B cell (primary cell): ENCODE measurements around the gene PGPEP1. TPM values are rescaled to one million over a fixed set of nuclear protein-coding genes. Genes with fewer than 3 reads are reported as not detected.

Experiments used
- ATAC-seq: fragments of 200-7000 bp; cut with Tn5 transposase; one replicate; pipeline ENCODE4 v1.10.0; 2021; ENCODE audit warnings: low read depth, mild to moderate bottlenecking, moderate number of reproducible peaks, moderate library complexity
- CTCF ChIA-PET: fragments of 350-600 bp; sonication (Branson Sonifier 250); formaldehyde crosslinking; loops from one replicate; lab custom pipeline; 2021; ENCODE audit warnings: antibody characterized with exemption, inconsistent platforms; lab: Charles Lee
- POLR2A ChIA-PET: fragments of 350-600 bp; sonication (Branson Sonifier 250); formaldehyde crosslinking; loops from one replicate; lab custom pipeline; 2021; ENCODE audit warnings: antibody characterized with exemption; lab: Charles Lee
- DNase-seq: peaks from one replicate; pipeline ENCODE4 v3.0.0; 2013
- H2AFZ ChIP-seq: 2 replicates; pipeline ENCODE4 v1.6.1; 2012; ENCODE audit warnings: mild to moderate bottlenecking, low read depth, low read length; ENCODE audit not compliant: insufficient read depth, poor library complexity, severe bottlenecking
- H3K27ac ChIP-seq, 2 donors: 1 replicate in 1 of 2; 2 replicates in 1 of 2; pipeline ENCODE4 v1.5.1; 2012 to 2013; ENCODE audit warnings: low read length in 2 of 2, mild to moderate bottlenecking in 2 of 2, moderate library complexity in 1 of 2
- H3K27me3 ChIP-seq, 4 experiments: fragments of 200-600 bp in 1 of 4; sonication (generic) in 1 of 4; replicated peaks in 1 of 4; 1 replicate in 2 of 4; 2 replicates in 2 of 4; pipeline versions ENCODE4 v1.6.1 to v1.7.0; 2013 to 2016; ENCODE audit warnings: low read length in 3 of 4, mild to moderate bottlenecking in 2 of 4, mixed read lengths in 1 of 4, moderate library complexity in 1 of 4; ENCODE audit not compliant: insufficient read depth in 4 of 4, control insufficient read depth in 3 of 4; ENCODE audit errors: control extremely low read depth in 1 of 4
- H3K36me3 ChIP-seq, 2 experiments: replicated peaks in 1 of 2; 1 replicate in 1 of 2; 2 replicates in 1 of 2; pipeline versions ENCODE4 v1.6.1 to v1.7.1; 2013; ENCODE audit warnings: low read length in 1 of 2; ENCODE audit not compliant: insufficient read depth in 2 of 2, control insufficient read depth in 1 of 2; ENCODE audit errors: control extremely low read depth in 1 of 2, extremely low read depth in 1 of 2
- H3K4me1 ChIP-seq, 2 donors: fragments of 200-600 bp in 1 of 2; sonication (generic) in 1 of 2; 1 replicate in 1 of 2; 2 replicates in 1 of 2; pipeline versions ENCODE4 v1.5.1 to v1.6.1; 2013 to 2017; ENCODE audit warnings: low read length in 2 of 2; ENCODE audit not compliant: control insufficient read depth in 2 of 2, insufficient read depth in 2 of 2
- H3K4me2 ChIP-seq: replicated peaks from 2 replicates; pipeline ENCODE3; 2012; ENCODE audit warnings: mild to moderate bottlenecking, low read depth, low read length; ENCODE audit not compliant: poor library complexity, severe bottlenecking
- H3K4me3 ChIP-seq, 5 experiments: fragments of 200-600 bp in 1 of 5; sonication (generic) in 1 of 5; 1 replicate in 3 of 5; 2 replicates in 2 of 5; pipeline versions ENCODE4 v1.5.1 to v1.7.0; 2011 to 2016; ENCODE audit warnings: low read length in 4 of 5, mild to moderate bottlenecking in 4 of 5, low read depth in 2 of 5, control low read depth in 1 of 5, moderate library complexity in 1 of 5; ENCODE audit not compliant: insufficient read depth in 1 of 5; ENCODE audit errors: control extremely low read depth in 1 of 5, extremely low read depth in 1 of 5
- H3K79me2 ChIP-seq: fragments of 200-600 bp; sonication (generic); one replicate; pipeline ENCODE4 v1.6.0; 2016; ENCODE audit warnings: low read length; ENCODE audit not compliant: control insufficient read depth, insufficient read depth
- H3K9ac ChIP-seq: fragments of 200-600 bp; sonication (generic); 2 replicates; pipeline ENCODE4 v1.6.1; 2017; ENCODE audit warnings: mild to moderate bottlenecking, low read length, moderate library complexity
- H3K9me3 ChIP-seq, 3 donors: one replicate each; pipeline versions ENCODE4 v1.6.1 to v1.7.1; 2013; ENCODE audit warnings: low read length in 2 of 3; ENCODE audit not compliant: control insufficient read depth in 2 of 3, insufficient read depth in 1 of 3; ENCODE audit errors: control extremely low read depth in 1 of 3
- H4K20me1 ChIP-seq: 2 replicates; pipeline ENCODE4 v1.6.0; 2012; ENCODE audit warnings: mild to moderate bottlenecking, low read length; ENCODE audit not compliant: insufficient read depth, control insufficient read depth, poor library complexity, severe bottlenecking
- H3K27ac Mint-ChIP-seq: one replicate; pipeline ENCODE4 v1.8.0; 2021; ENCODE audit warnings: mixed read lengths
- H3K27me3 Mint-ChIP-seq: one replicate; pipeline ENCODE4 v1.8.0; 2021; ENCODE audit warnings: mixed read lengths
- H3K4me1 Mint-ChIP-seq: one replicate; pipeline ENCODE4 v1.8.0; 2021; ENCODE audit warnings: mixed read lengths
- H3K4me3 Mint-ChIP-seq: one replicate; pipeline ENCODE4 v1.8.0; 2021; ENCODE audit warnings: mixed read lengths
- H3K9me3 Mint-ChIP-seq: one replicate; pipeline ENCODE4 v1.8.0; 2022; ENCODE audit warnings: mixed read lengths; ENCODE audit not compliant: insufficient read depth
- CTCF ChIP-seq: fragments of 200-600 bp; IDR thresholded peaks from one replicate; pipeline ENCODE4 v1.8.0; 2022; ENCODE audit warnings: antibody characterized with exemption, mild to moderate bottlenecking
- EZH2 ChIP-seq: IDR thresholded peaks from 2 replicates; pipeline ENCODE4 v1.6.1; 2012; ENCODE audit warnings: borderline replicate concordance, low read depth, mild to moderate bottlenecking, moderate library complexity, low read length; ENCODE audit not compliant: insufficient read depth, poor library complexity, severe bottlenecking
- WGBS: methylation state at CpG from one replicate; pipeline ENCODE4 v1.1.5; 2013; ENCODE audit warnings: missing lambda C conversion rate; ENCODE audit not compliant: insufficient coverage; 5-methylcytosine and 5-hydroxymethylcytosine counted together
- intact Hi-C: fragments of 100-400 bp; cut with micrococcal nuclease; formaldehyde crosslinking; loops from one replicate; pipeline ENCODE4 v1.10.0; 2022
- polyA plus RNA-seq: library from polyadenylated mRNA; depleted of rRNA; stranded (reverse); fragments of >200 nt; gene quantifications from 2 replicates; pipeline ENCODE4 v1.2.3, GENCODE V29; 2012
- total RNA-seq, 2 donors: library from RNA; stranded (reverse); fragments of 120-200 nt in 1 of 2; gene quantifications; 1 replicate in 1 of 2; 2 replicates in 1 of 2; pipeline versions ENCODE4 v1.2.3 to v1.2.4, GENCODE V29; 2013 to 2022

PGPEP1 gene
- total and polyA plus RNA-seq, 2 donors (not counting 1 experiment from before 2014, with no cell fraction given), result 17.6 to 20.9 TPM

- no peaks in the 10 kb centered on the region for H4K20me1 ChIP-seq
- H3K27me3 Mint-ChIP-seq, result no peaks in the 10 kb centered on the region
- peak overlapping the region; percentile 98 to 99 for H3K27ac ChIP-seq
- H3K27me3 ChIP-seq, result no peaks in the 10 kb centered on the region
- DNase-seq (peak; percentile 70), ATAC-seq (no peak)
- H3K36me3 ChIP-seq, result peaks cover 0 to 29% of the 10 kb centered on the region in 2 experiments
- H3K79me2 ChIP-seq, result peaks cover 6% of the 10 kb centered on the region
- H2AFZ ChIP-seq, result no peak overlapping the region
- peaks cover 47% of the 10 kb centered on the region for H3K4me1 Mint-ChIP-seq
- CTCF ChIA-PET, result interaction anchor here (0.7 to 3.4 kb wide), 7 partner anchors 10 to 27 kb away, joined by 3 to 51 read pairs (median 8); partner anchors contain the start of genes JUND and LSM4
- intact Hi-C loops, result loop anchor here (1.0 kb wide), 1 partner anchor 21 kb away; no protein-coding TSS in a partner anchor
- H3K9me3 ChIP-seq, result no peaks in the 10 kb centered on the region
- peak overlapping the region; percentile 95 for H3K4me3 Mint-ChIP-seq
- peak overlapping the region; percentile 44 for H3K9ac ChIP-seq
- WGBS, result 77% methylated on average over 15 of the region's 19 CpGs
- POLR2A ChIA-PET, result interaction anchor here (0.6 to 4.7 kb wide), 8 partner anchors 10 to 445 kb away, joined by 3 to 63 read pairs (median 6); partner anchors contain the start of genes JUND and LSM4
- TF ChIP-seq CTCF (peak; percentile 18), EZH2 (no peak)
- peak overlapping the region in 3 of 5 experiments; percentile 17 to 45 (median 30) for H3K4me3 ChIP-seq
- peak overlapping the region; percentile 96 for H3K4me2 ChIP-seq
- peak overlapping the region; percentile 100 for H3K27ac Mint-ChIP-seq
- peaks cover 44 to 65% of the 10 kb centered on the region in 2 donors for H3K4me1 ChIP-seq
- H3K9me3 Mint-ChIP-seq, result no peaks in the 10 kb centered on the region
These were observed 33.1 kb upstream of the PGPEP1 start for GRCh38 chr19:18307271-18307681.
